HepG2 (cell line): ENCODE results near the gene ACOX3. TPM values are rescaled to one million over a fixed set of nuclear protein-coding genes. Genes with fewer than 3 reads are reported as not detected.
A peak's percentile ranks its signal among the peaks of the same experiment; 100 is the strongest.

Source experiments
- FIP1L1 ChIP-seq: fragments of 200-400 bp; formaldehyde crosslinking; IDR thresholded peaks from 2 replicates; pipeline ENCODE4 v1.6.1; 2018; ENCODE audit warnings: low read depth, mild to moderate bottlenecking, low read length, moderate library complexity, borderline replicate concordance; ENCODE audit not compliant: insufficient read depth
- NRL ChIP-seq: sonication (generic); formaldehyde crosslinking; IDR thresholded peaks from 2 replicates; pipeline ENCODE4 v1.5.0; 2020; ENCODE audit warnings: missing genetic modification reagents, mild to moderate bottlenecking, moderate library complexity, borderline replicate concordance
- PRMT3 ChIP-seq: sonication (generic); formaldehyde crosslinking; IDR thresholded peaks from 2 replicates; pipeline ENCODE4 v1.8.1; 2022; ENCODE audit warnings: low read depth, mild to moderate bottlenecking, moderate library complexity, missing genetic modification reagents, borderline replicate concordance
- RBM22 ChIP-seq: fragments of 200-400 bp; formaldehyde crosslinking; optimal IDR thresholded peaks from 2 replicates; pipeline ENCODE3; 2017; ENCODE audit warnings: mild to moderate bottlenecking, low read length, moderate library complexity
- RFX1 ChIP-seq: fragments of 450-650 bp; IDR thresholded peaks from 2 replicates; pipeline ENCODE4 v1.6.1; 2017
- TEAD2 ChIP-seq: sonication (generic); formaldehyde crosslinking; IDR thresholded peaks from 2 replicates; pipeline ENCODE4 v1.9.0; 2021; ENCODE audit warnings: missing genetic modification reagents
- TGIF2 ChIP-seq: IDR thresholded peaks from 2 replicates; pipeline ENCODE4 v1.6.1; 2016; ENCODE audit warnings: control low read depth, missing compliant biosample characterization
- ZFP1 ChIP-seq: IDR thresholded peaks from 2 replicates; pipeline ENCODE4 v1.6.1; 2016
- ZFY ChIP-seq: sonication (generic); formaldehyde crosslinking; IDR thresholded peaks from 2 replicates; pipeline ENCODE4 v1.4.0; 2020; ENCODE audit warnings: missing genetic modification reagents
- ZMYM3 ChIP-seq: sonication (generic); formaldehyde crosslinking; IDR thresholded peaks from 2 replicates; pipeline ENCODE4 v1.5.1; 2020; ENCODE audit warnings: mild to moderate bottlenecking, missing genetic modification reagents
- ZNF3 ChIP-seq: IDR thresholded peaks from 2 replicates; pipeline ENCODE4 v1.7.0; 2017; ENCODE audit warnings: inconsistent platforms
- ZNF350 ChIP-seq: sonication (generic); formaldehyde crosslinking; IDR thresholded peaks from 2 replicates; pipeline ENCODE4 v1.4.0; 2020; ENCODE audit warnings: mild to moderate bottlenecking, low read depth, missing genetic modification reagents, borderline replicate concordance
- polyA plus RNA-seq, 8 experiments: library from polyadenylated mRNA; depleted of rRNA in 3 of 8; stranded (reverse) in 7 of 8; unstranded in 1 of 8; fragments of >200 nt; fragmentation: Illumina TruSeq in 4 of 8; extraction: Trizol in 4 of 8; gene quantifications; 2 replicates each; pipeline versions ENCODE4 v1.2.1 to v1.2.3, GENCODE V29; 2011 to 2016; ENCODE audit warnings: low read depth in 4 of 8, missing spikeins in 1 of 8, mixed read lengths in 1 of 8; ENCODE audit not compliant: insufficient read depth in 1 of 8
- total RNA-seq, 5 experiments: library from RNA; depleted of rRNA; stranded (reverse); fragments of >200 nt; fragmentation: Illumina TruSeq; extraction: Trizol; gene quantifications; 2 replicates each; pipeline ENCODE4 v1.2.3, GENCODE V29; 2016; ENCODE audit warnings: low read depth in 1 of 5
- TF ChIP-seq, protein P1 (sequence below): sonication (generic); formaldehyde crosslinking; IDR thresholded peaks from 2 replicates; pipeline ENCODE4 v1.4.0; 2020; ENCODE audit warnings: mild to moderate bottlenecking, missing genetic modification reagents, borderline replicate concordance
- TF ChIP-seq, protein P2 (sequence below): sonication (generic); formaldehyde crosslinking; IDR thresholded peaks from 2 replicates; pipeline ENCODE4 v1.5.1; 2020; ENCODE audit warnings: missing genetic modification reagents, mild to moderate bottlenecking, borderline replicate concordance
- TF ChIP-seq, protein P3 (sequence below): sonication (generic); formaldehyde crosslinking; IDR thresholded peaks from 2 replicates; pipeline ENCODE4 v1.4.0; 2020; ENCODE audit warnings: missing genetic modification reagents, mild to moderate bottlenecking, borderline replicate concordance
- TF ChIP-seq, protein P4 (sequence below): sonication (generic); formaldehyde crosslinking; IDR thresholded peaks from 2 replicates; pipeline ENCODE4 v1.5.0; 2020; ENCODE audit warnings: mild to moderate bottlenecking, missing genetic modification reagents, borderline replicate concordance
- TF ChIP-seq, protein P5 (sequence below): sonication (generic); formaldehyde crosslinking; IDR thresholded peaks from 2 replicates; pipeline ENCODE4 v1.4.0; 2020; ENCODE audit warnings: missing genetic modification reagents

The ACOX3 gene
- total and polyA plus RNA-seq, 2 of the 13 experiments (the other 11 are each of a cell fraction or from before 2014, with no cell fraction given): 4.2 to 17.8 TPM

DNA sequence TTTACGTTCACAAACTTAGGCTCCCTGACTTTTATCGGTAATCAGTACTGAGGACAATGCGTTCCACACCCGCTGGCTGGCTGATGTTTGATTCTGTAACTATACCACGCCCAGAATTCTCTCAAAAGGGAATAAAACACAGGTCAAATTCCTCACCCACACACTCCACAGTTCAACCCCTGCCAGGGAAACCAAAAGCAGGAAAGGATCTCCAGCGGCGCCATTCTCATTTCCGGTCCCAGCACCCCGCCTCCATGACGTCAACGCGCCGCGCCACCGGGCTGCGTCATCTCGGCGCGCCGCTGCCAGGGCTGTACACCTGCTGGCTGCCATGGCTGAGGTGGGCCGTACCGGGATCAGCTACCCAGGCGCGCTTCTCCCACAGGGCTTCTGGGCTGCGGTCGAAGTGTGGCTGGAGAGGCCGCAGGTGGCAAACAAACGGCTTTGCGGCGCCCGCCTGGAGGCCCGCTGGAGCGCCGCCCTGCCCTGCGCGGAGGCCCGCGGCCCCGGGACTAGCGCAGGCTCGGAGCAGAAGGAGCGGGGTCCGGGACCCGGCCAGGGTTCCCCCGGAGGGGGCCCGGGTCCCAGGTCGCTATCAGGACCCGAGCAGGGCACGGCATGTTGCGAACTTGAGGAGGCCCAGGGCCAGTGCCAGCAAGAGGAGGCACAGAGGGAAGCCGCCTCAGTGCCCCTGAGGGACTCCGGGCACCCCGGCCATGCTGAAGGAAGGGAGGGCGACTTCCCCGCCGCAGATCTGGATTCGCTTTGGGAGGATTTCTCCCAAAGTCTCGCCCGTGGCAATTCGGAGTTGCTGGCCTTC is at the start of gene ACOX3, which contains the start of gene TRMT44 (continued):
- TF ChIP-seq, protein P1, sequence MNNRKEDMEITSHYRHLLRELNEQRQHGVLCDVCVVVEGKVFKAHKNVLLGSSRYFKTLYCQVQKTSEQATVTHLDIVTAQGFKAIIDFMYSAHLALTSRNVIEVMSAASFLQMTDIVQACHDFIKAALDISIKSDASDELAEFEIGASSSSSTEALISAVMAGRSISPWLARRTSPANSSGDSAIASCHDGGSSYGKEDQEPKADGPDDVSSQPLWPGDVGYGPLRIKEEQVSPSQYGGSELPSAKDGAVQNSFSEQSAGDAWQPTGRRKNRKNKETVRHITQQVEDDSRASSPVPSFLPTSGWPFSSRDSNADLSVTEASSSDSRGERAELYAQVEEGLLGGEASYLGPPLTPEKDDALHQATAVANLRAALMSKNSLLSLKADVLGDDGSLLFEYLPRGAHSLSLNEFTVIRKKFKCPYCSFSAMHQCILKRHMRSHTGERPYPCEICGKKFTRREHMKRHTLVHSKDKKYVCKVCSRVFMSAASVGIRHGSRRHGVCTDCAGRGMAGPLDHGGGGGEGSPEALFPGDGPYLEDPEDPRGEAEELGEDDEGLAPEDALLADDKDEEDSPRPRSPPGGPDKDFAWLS (CRISPR knock-in tag): no peak
- TF ChIP-seq ZMYM3 (CRISPR knock-in tag) (no peak), TEAD2 (CRISPR knock-in tag) (no peak), ZFP1 (CRISPR knock-in tag) (no peak), ZFY (peak; percentile 95), FIP1L1 (no peak), PRMT3 (CRISPR knock-in tag) (no peak), TGIF2 (CRISPR knock-in tag) (peak; percentile 66; the same call in 1 of the 2 replicates), ZNF350 (CRISPR knock-in tag) (peak; percentile 58; the same call in 1 of the 2 replicates), RBM22 (no peak), RFX1 (no peak), ZNF3 (no peak), NRL (CRISPR knock-in tag) (no peak)
- TF ChIP-seq, protein P2, sequence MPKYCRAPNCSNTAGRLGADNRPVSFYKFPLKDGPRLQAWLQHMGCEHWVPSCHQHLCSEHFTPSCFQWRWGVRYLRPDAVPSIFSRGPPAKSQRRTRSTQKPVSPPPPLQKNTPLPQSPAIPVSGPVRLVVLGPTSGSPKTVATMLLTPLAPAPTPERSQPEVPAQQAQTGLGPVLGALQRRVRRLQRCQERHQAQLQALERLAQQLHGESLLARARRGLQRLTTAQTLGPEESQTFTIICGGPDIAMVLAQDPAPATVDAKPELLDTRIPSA (CRISPR knock-in tag): no peak
- TF ChIP-seq, protein P3, sequence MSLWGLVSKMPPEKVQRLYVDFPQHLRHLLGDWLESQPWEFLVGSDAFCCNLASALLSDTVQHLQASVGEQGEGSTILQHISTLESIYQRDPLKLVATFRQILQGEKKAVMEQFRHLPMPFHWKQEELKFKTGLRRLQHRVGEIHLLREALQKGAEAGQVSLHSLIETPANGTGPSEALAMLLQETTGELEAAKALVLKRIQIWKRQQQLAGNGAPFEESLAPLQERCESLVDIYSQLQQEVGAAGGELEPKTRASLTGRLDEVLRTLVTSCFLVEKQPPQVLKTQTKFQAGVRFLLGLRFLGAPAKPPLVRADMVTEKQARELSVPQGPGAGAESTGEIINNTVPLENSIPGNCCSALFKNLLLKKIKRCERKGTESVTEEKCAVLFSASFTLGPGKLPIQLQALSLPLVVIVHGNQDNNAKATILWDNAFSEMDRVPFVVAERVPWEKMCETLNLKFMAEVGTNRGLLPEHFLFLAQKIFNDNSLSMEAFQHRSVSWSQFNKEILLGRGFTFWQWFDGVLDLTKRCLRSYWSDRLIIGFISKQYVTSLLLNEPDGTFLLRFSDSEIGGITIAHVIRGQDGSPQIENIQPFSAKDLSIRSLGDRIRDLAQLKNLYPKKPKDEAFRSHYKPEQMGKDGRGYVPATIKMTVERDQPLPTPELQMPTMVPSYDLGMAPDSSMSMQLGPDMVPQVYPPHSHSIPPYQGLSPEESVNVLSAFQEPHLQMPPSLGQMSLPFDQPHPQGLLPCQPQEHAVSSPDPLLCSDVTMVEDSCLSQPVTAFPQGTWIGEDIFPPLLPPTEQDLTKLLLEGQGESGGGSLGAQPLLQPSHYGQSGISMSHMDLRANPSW (CRISPR knock-in tag): no peak
- TF ChIP-seq, protein P4, sequence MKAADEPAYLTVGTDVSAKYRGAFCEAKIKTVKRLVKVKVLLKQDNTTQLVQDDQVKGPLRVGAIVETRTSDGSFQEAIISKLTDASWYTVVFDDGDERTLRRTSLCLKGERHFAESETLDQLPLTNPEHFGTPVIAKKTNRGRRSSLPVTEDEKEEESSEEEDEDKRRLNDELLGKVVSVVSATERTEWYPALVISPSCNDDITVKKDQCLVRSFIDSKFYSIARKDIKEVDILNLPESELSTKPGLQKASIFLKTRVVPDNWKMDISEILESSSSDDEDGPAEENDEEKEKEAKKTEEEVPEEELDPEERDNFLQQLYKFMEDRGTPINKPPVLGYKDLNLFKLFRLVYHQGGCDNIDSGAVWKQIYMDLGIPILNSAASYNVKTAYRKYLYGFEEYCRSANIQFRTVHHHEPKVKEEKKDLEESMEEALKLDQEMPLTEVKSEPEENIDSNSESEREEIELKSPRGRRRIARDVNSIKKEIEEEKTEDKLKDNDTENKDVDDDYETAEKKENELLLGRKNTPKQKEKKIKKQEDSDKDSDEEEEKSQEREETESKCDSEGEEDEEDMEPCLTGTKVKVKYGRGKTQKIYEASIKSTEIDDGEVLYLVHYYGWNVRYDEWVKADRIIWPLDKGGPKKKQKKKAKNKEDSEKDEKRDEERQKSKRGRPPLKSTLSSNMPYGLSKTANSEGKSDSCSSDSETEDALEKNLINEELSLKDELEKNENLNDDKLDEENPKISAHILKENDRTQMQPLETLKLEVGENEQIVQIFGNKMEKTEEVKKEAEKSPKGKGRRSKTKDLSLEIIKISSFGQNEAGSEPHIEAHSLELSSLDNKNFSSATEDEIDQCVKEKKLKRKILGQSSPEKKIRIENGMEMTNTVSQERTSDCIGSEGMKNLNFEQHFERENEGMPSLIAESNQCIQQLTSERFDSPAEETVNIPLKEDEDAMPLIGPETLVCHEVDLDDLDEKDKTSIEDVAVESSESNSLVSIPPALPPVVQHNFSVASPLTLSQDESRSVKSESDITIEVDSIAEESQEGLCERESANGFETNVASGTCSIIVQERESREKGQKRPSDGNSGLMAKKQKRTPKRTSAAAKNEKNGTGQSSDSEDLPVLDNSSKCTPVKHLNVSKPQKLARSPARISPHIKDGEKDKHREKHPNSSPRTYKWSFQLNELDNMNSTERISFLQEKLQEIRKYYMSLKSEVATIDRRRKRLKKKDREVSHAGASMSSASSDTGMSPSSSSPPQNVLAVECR (CRISPR knock-in tag): peak; percentile 99
- TF ChIP-seq, protein P5, sequence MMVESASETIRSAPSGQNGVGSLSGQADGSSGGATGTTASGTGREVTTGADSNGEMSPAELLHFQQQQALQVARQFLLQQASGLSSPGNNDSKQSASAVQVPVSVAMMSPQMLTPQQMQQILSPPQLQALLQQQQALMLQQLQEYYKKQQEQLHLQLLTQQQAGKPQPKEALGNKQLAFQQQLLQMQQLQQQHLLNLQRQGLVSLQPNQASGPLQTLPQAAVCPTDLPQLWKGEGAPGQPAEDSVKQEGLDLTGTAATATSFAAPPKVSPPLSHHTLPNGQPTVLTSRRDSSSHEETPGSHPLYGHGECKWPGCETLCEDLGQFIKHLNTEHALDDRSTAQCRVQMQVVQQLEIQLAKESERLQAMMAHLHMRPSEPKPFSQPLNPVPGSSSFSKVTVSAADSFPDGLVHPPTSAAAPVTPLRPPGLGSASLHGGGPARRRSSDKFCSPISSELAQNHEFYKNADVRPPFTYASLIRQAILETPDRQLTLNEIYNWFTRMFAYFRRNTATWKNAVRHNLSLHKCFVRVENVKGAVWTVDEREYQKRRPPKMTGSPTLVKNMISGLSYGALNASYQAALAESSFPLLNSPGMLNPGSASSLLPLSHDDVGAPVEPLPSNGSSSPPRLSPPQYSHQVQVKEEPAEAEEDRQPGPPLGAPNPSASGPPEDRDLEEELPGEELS (CRISPR knock-in tag): no peak
